Esophagus squamous epithelium (tissue), 4 donors: ENCODE data around the gene CCDC154.

Experiments
- CTCF ChIP-seq, 6 experiments: fragments of 450-650 bp in 4 of 6; fragments of 200-600 bp in 2 of 6; sonication (generic) in 2 of 6; IDR thresholded peaks; one replicate each; pipeline ENCODE4 v1.5.1; 2016 to 2019; ENCODE audit warnings: antibody characterized with exemption in 6 of 6, mild to moderate bottlenecking in 4 of 6, moderate library complexity in 4 of 6
- POLR2A ChIP-seq, 4 donors: fragments of 450-650 bp; IDR thresholded peaks; one replicate each; pipeline ENCODE4 v1.6.1; 2017; ENCODE audit warnings: antibody characterized with exemption in 4 of 4, mild to moderate bottlenecking in 4 of 4, moderate library complexity in 3 of 4

GRCh38 chr16:1407753-1408152 lies 36.6 kb downstream of the CCDC154 start:
- no peak for TF ChIP-seq CTCF (IDR thresholded peaks at IDR 0.05)
- TF ChIP-seq POLR2A (IDR thresholded peaks at IDR 0.05): no peak
